Gastrocnemius medialis (tissue), 4 donors: ENCODE data around the gene HSD11B1L. TPM values are rescaled to one million over a fixed set of nuclear protein-coding genes. Genes with fewer than 3 reads are reported as not detected.
"Not testable (repeated sequence)": the region's sequence is repeated elsewhere in the genome, so short reads cannot be mapped to it uniquely, and the experiment has no call there.

Source experiments
- ATAC-seq, 2 donors: fragments of 150-250 bp; one replicate each; pipeline ENCODE4 v1.9.1; 2016
- DNase-seq, 2 donors: peaks; one replicate each; pipeline ENCODE4 v3.0.0-alpha.2; 2019
- H3K27ac ChIP-seq, 4 donors: fragments of 200-600 bp; sonication (generic); 1 replicate in 1 of 4; 2 replicates in 3 of 4; pipeline ENCODE4 v1.5.1; 2016 to 2018; ENCODE audit warnings: mild to moderate bottlenecking in 2 of 4, moderate library complexity in 1 of 4
- H3K27me3 ChIP-seq, 3 donors: fragments of 200-600 bp; sonication (generic) in 2 of 3; 1 replicate in 1 of 3; 2 replicates in 2 of 3; pipeline versions ENCODE4 v1.5.1 to v1.6.0; 2016 to 2019; ENCODE audit warnings: mild to moderate bottlenecking in 1 of 3, moderate library complexity in 1 of 3
- H3K36me3 ChIP-seq, 2 donors: fragments of 200-600 bp; sonication (generic) in 1 of 2; one replicate each; pipeline ENCODE4 v1.5.1; 2017 to 2018
- H3K4me1 ChIP-seq, 2 donors: fragments of 200-600 bp; sonication (generic) in 1 of 2; one replicate each; pipeline ENCODE4 v1.5.1; 2016 to 2017; ENCODE audit warnings: mild to moderate bottlenecking in 2 of 2
- H3K4me3 ChIP-seq, 4 donors: fragments of 200-600 bp; sonication (generic) in 3 of 4; 1 replicate in 1 of 4; 2 replicates in 3 of 4; pipeline ENCODE4 v1.5.1; 2016 to 2019; ENCODE audit warnings: mild to moderate bottlenecking in 2 of 4
- H3K9me3 ChIP-seq, 3 donors: fragments of 200-600 bp; sonication (generic) in 2 of 3; 1 replicate in 1 of 3; 2 replicates in 2 of 3; pipeline ENCODE4 v1.5.1; 2016 to 2019
- POLR2A ChIP-seq, 2 donors: fragments of 450-650 bp; IDR thresholded peaks; one replicate each; pipeline ENCODE4 v1.6.1; 2017; ENCODE audit warnings: antibody characterized with exemption in 2 of 2, mild to moderate bottlenecking in 2 of 2, moderate library complexity in 2 of 2
- in situ Hi-C, 4 donors: fragments of 200-750 bp; cut with MboI; loops; one replicate each; pipeline versions ENCODE4 v1.15.0 to v1.8.0; 2017; ENCODE audit warnings: low sequenced_read_pairs in 4 of 4
- intact Hi-C: fragments of 100-400 bp; cut with DNase I; formaldehyde crosslinking; loops from one replicate; pipeline ENCODE4 v1.15.1; 2023; ENCODE audit warnings: low total_unique reads
- total RNA-seq, 4 donors: library from RNA; depleted of rRNA; stranded (reverse); fragments of >200 nt; gene quantifications; one replicate each; pipeline versions ENCODE4 v1.1.0 to v1.2.3, GENCODE V29; 2016
- TF ChIP-seq, protein P1 (sequence below), 5 experiments: fragments of 450-650 bp in 3 of 5; fragments of 200-600 bp in 2 of 5; sonication (generic) in 2 of 5; IDR thresholded peaks in 4 of 5; conservative IDR thresholded peaks in 1 of 5; 1 replicate in 4 of 5; 2 replicates in 1 of 5; pipeline ENCODE4 v1.5.1; 2016 to 2019; ENCODE audit warnings: antibody characterized with exemption in 5 of 5, mild to moderate bottlenecking in 3 of 5, moderate library complexity in 3 of 5

The HSD11B1L gene
- total RNA-seq, 4 donors from 2014 or later = 5.8 to 33.2 (median 21.5) TPM

- no peak for ATAC-seq
- H3K4me1 ChIP-seq = peaks cover 14 to 18% of the 10 kb centered on the region in 2 donors
- DNase-seq = no peak
- H3K9me3 ChIP-seq = no peaks in the 10 kb centered on the region
- no peaks in the 10 kb centered on the region for H3K27me3 ChIP-seq
- no peaks in the 10 kb centered on the region for H3K36me3 ChIP-seq
- H3K4me3 ChIP-seq = peak overlapping the region; percentile 56 to 82 (median 72)
- intact Hi-C loops = loop anchor here (5.0 kb wide), 1 partner anchor 1924 kb away; the partner anchor contains the start of genes APBA3 and MRPL54
- TF ChIP-seq, protein P1, sequence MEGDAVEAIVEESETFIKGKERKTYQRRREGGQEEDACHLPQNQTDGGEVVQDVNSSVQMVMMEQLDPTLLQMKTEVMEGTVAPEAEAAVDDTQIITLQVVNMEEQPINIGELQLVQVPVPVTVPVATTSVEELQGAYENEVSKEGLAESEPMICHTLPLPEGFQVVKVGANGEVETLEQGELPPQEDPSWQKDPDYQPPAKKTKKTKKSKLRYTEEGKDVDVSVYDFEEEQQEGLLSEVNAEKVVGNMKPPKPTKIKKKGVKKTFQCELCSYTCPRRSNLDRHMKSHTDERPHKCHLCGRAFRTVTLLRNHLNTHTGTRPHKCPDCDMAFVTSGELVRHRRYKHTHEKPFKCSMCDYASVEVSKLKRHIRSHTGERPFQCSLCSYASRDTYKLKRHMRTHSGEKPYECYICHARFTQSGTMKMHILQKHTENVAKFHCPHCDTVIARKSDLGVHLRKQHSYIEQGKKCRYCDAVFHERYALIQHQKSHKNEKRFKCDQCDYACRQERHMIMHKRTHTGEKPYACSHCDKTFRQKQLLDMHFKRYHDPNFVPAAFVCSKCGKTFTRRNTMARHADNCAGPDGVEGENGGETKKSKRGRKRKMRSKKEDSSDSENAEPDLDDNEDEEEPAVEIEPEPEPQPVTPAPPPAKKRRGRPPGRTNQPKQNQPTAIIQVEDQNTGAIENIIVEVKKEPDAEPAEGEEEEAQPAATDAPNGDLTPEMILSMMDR (IDR thresholded peaks at IDR 0.05 in 4 of 5, conservative IDR thresholded peaks at IDR 0.05 in 1 of 5) = no peak
- no peak for TF ChIP-seq POLR2A (IDR thresholded peaks at IDR 0.05)
- H3K27ac ChIP-seq = peak overlapping the region; percentile 82 to 93 (median 88)
- in situ Hi-C loops = loop anchor here in 1 of 4 donors (10.0 kb wide), 1 partner anchor 61 kb away; the partner anchor contains the start of genes SAFB and SAFB2
Measured at GRCh38 chr19:5686326-5686646, 5.5 kb downstream of the HSD11B1L start.

GRCh38 chr19:5686647-5687359 lies 6.0 kb downstream of the HSD11B1L start:
- Histone ChIP-seq H3K27me3 (no peaks in the 10 kb centered on the region), H3K9me3 (no peaks in the 10 kb centered on the region), H3K36me3 (peaks cover 0 to 2% of the 10 kb centered on the region in 2 donors), H3K4me1 (peaks cover 16 to 21% of the 10 kb centered on the region in 2 donors), H3K27ac (peak overlapping the region; percentile 82 to 93 (median 88)), H3K4me3 (peak overlapping the region; percentile 56 to 82 (median 72))
- TF ChIP-seq POLR2A (IDR thresholded peaks at IDR 0.05) = peak in 1 of 2 donors; percentile 44
- TF ChIP-seq, protein P1 (IDR thresholded peaks at IDR 0.05 in 4 of 5, conservative IDR thresholded peaks at IDR 0.05 in 1 of 5) = peak; percentile 68 to 91 (median 84)
- peak; percentile 94 for DNase-seq
- in situ Hi-C loops = loop anchor here in 1 of 4 donors (10.0 kb wide), 1 partner anchor 62 kb away; the partner anchor contains the start of genes SAFB and SAFB2
- intact Hi-C loops = loop anchor here (5.0 kb wide), 1 partner anchor 1925 kb away; the partner anchor contains the start of genes APBA3 and MRPL54
- ATAC-seq = peak; percentile 69 to 74

- H3K36me3 ChIP-seq = peaks cover 0 to 10% of the 10 kb centered on the region in 2 donors
- no peak for ATAC-seq
- TF ChIP-seq POLR2A (IDR thresholded peaks at IDR 0.05) = no peak
- TF ChIP-seq, protein P1 (IDR thresholded peaks at IDR 0.05 in 4 of 5, conservative IDR thresholded peaks at IDR 0.05 in 1 of 5) = peak in 3 of 5 experiments; percentile 9 to 16 (median 9)
- in situ Hi-C loops = loop anchor here in 1 of 4 donors (10.0 kb wide), 1 partner anchor 63 kb away; the partner anchor contains the start of genes SAFB and SAFB2
- H3K27me3 ChIP-seq = no peaks in the 10 kb centered on the region
- intact Hi-C loops = loop anchor here (5.0 kb wide), 1 partner anchor 1925 kb away; the partner anchor contains the start of genes APBA3 and MRPL54
- peaks cover 21 to 25% of the 10 kb centered on the region in 2 donors for H3K4me1 ChIP-seq
- H3K27ac ChIP-seq = peak overlapping the region; percentile 82 to 93 (median 88)
- peak overlapping the region; percentile 56 to 82 (median 72) for H3K4me3 ChIP-seq
- no peak for DNase-seq
- no peaks in the 10 kb centered on the region for H3K9me3 ChIP-seq
Measured at GRCh38 chr19:5687360-5688198, 6.8 kb downstream of the HSD11B1L start.

- DNase-seq, H3K27me3 ChIP-seq, H3K9me3 ChIP-seq, H3K4me3 ChIP-seq, ATAC-seq, H3K27ac ChIP-seq: not testable (repeated sequence)
- in situ Hi-C loops = loop anchor here in 1 of 4 donors (10.0 kb wide), 1 partner anchor 64 kb away; the partner anchor contains the start of genes SAFB and SAFB2
- H3K36me3 ChIP-seq = peaks cover 0 to 17% of the 10 kb centered on the region in 2 donors
- intact Hi-C loops = loop anchor here (5.0 kb wide), 1 partner anchor 1926 kb away; the partner anchor contains the start of genes APBA3 and MRPL54
- H3K4me1 ChIP-seq = peaks cover 21 to 25% of the 10 kb centered on the region in 2 donors
Measured at GRCh38 chr19:5688262-5688881, 7.5 kb downstream of the HSD11B1L start.
